ENCODE data around the gene RTKN. TPM values are rescaled to one million over a fixed set of nuclear protein-coding genes. Genes with fewer than 3 reads are reported as not detected.
"Not testable (repeated sequence)": the region's sequence is repeated elsewhere in the genome, so short reads cannot be mapped to it uniquely, and the experiment has no call there.

Gene RTKN
- total RNA-seq: 10 to 100 TPM; 51.4 to 89.9 TPM

- Histone ChIP-seq H3K9ac (ENCODE audit: low read depth in 2 of 2, low read length in 2 of 2) (peak within 1 kb of the TSS; percentile 72 to 91), H3K36me3 (no peaks in the 10 kb centered on the region), H3K9me3 (no peaks in the 10 kb centered on the region), H3K27me3 (no peaks in the 10 kb centered on the region), H3K4me3 (peak within 1 kb of the TSS; percentile 46), H3K27ac (peak within 1 kb of the TSS; percentile 90), H3K4me1 (peaks cover 5% of the 10 kb centered on the region)
- no peak for TF ChIP-seq CTCF (IDR thresholded peaks at IDR 0.05)
- DNase-seq: peak; percentile 84
- intact Hi-C loops (cut with DNase I): no loop called here
Observed at GRCh38 chr2:74441690-74442482, at the start of gene RTKN. Gene RTKN, minus strand, starts transcription at chr2:74441937. Its CDS starts 121 bp downstream, at chr2:74441816.

GRCh38 chr2:74489906-74490305 lies 48.2 kb upstream of the RTKN start:
- H3K4me1 ChIP-seq: no peaks in the 10 kb centered on the region
- H3K9me3 ChIP-seq: no peaks in the 10 kb centered on the region
- no peak overlapping the region for H3K27ac ChIP-seq
- H3K9ac ChIP-seq (ENCODE audit: low read depth in 2 of 2, low read length in 2 of 2): no peak overlapping the region
- H3K4me3 ChIP-seq: no peak overlapping the region
- no peak for TF ChIP-seq CTCF (IDR thresholded peaks at IDR 0.05)
- DNase-seq: no peak
- no peaks in the 10 kb centered on the region for H3K36me3 ChIP-seq
- H3K27me3 ChIP-seq: no peaks in the 10 kb centered on the region
- intact Hi-C loops (cut with DNase I): loop anchor here (10.0 kb wide), 1 partner anchor 385 kb away; no protein-coding TSS in a partner anchor

- H3K9ac ChIP-seq (ENCODE audit: low read depth in 2 of 2, low read length in 2 of 2): no peak overlapping the region
- no peak overlapping the region for H3K4me3 ChIP-seq
- H3K36me3 ChIP-seq: no peaks in the 10 kb centered on the region
- no peak for TF ChIP-seq CTCF (IDR thresholded peaks at IDR 0.05)
- no peaks in the 10 kb centered on the region for H3K4me1 ChIP-seq
- intact Hi-C loops (cut with DNase I): loop anchor here (10.0 kb wide), 1 partner anchor 386 kb away; no protein-coding TSS in a partner anchor
- H3K27ac ChIP-seq: no peak overlapping the region
- no peak for DNase-seq
- no peaks in the 10 kb centered on the region for H3K27me3 ChIP-seq
- no peaks in the 10 kb centered on the region for H3K9me3 ChIP-seq
Observed at GRCh38 chr2:74488643-74489481, 47.1 kb upstream of the RTKN start.

- no peak for DNase-seq
- Histone ChIP-seq H3K27ac (no peak overlapping the region), H3K27me3 (no peaks in the 10 kb centered on the region), H3K9ac (ENCODE audit: low read depth in 2 of 2, low read length in 2 of 2) (no peak overlapping the region), H3K4me1 (peaks cover 7% of the 10 kb centered on the region), H3K36me3 (no peaks in the 10 kb centered on the region), H3K9me3 (no peaks in the 10 kb centered on the region), H3K4me3 (no peak overlapping the region)
- TF ChIP-seq CTCF (IDR thresholded peaks at IDR 0.05): no peak
- intact Hi-C loops (cut with DNase I): loop anchor here (10.0 kb wide), 1 partner anchor 389 kb away; no protein-coding TSS in a partner anchor
Observed at GRCh38 chr2:74486141-74486540, 44.4 kb upstream of the RTKN start.

- H3K27ac ChIP-seq, H3K27me3 ChIP-seq, H3K36me3 ChIP-seq, DNase-seq, H3K9me3 ChIP-seq: not testable (repeated sequence)
- Histone ChIP-seq H3K4me3 (peak overlapping the region; percentile 86), H3K4me1 (peaks cover 16% of the 10 kb centered on the region), H3K9ac (ENCODE audit: low read depth in 2 of 2, low read length in 2 of 2) (peak overlapping the region; percentile 63 to 79)
- intact Hi-C loops (cut with DNase I): loop anchor here (2.0 to 10.0 kb wide), 3 partner anchors 49 to 391 kb away; no protein-coding TSS in a partner anchor
Observed at GRCh38 chr2:74483675-74484164, 42.0 kb upstream of the RTKN start.

Measured in colonic mucosa (tissue), 4 donors.